Breast epithelium (tissue), 4 donors: ENCODE measurements around the gene HIP1R. TPM values are rescaled to one million over a fixed set of nuclear protein-coding genes. Genes with fewer than 3 reads are reported as not detected.

Experiments used
- DNase-seq, 2 donors: peaks; one replicate each; pipeline ENCODE4 v3.0.0-alpha.2; 2019; ENCODE audit warnings: low spot score in 2 of 2
- H3K27ac ChIP-seq, 2 donors: fragments of 200-600 bp; sonication (generic) in 1 of 2; one replicate each; pipeline ENCODE4 v1.5.1; 2016 to 2019; ENCODE audit warnings: mild to moderate bottlenecking in 1 of 2
- H3K27me3 ChIP-seq, 2 donors: fragments of 200-600 bp; sonication (generic) in 1 of 2; one replicate each; pipeline versions ENCODE4 v1.5.1 to v1.6.0; 2017 to 2019; ENCODE audit warnings: control low read depth in 1 of 2, mild to moderate bottlenecking in 1 of 2
- H3K36me3 ChIP-seq: fragments of 200-600 bp; one replicate; pipeline ENCODE4 v1.5.1; 2019
- H3K4me1 ChIP-seq, 2 donors: fragments of 200-600 bp; sonication (generic); one replicate each; pipeline ENCODE4 v1.5.1; 2016 to 2019; ENCODE audit warnings: control low read depth in 1 of 2
- H3K4me3 ChIP-seq, 3 donors: fragments of 200-600 bp; sonication (generic); 1 replicate in 2 of 3; 2 replicates in 1 of 3; pipeline ENCODE4 v1.5.1; 2016 to 2019; ENCODE audit warnings: mild to moderate bottlenecking in 3 of 3, moderate library complexity in 2 of 3
- H3K9me3 ChIP-seq, 2 donors: fragments of 200-600 bp; sonication (generic) in 1 of 2; one replicate each; pipeline ENCODE4 v1.5.1; 2016 to 2019; ENCODE audit warnings: control low read depth in 1 of 2
- POLR2A ChIP-seq: fragments of 450-650 bp; IDR thresholded peaks from one replicate; pipeline ENCODE4 v1.6.1; 2016; ENCODE audit warnings: antibody characterized with exemption, mild to moderate bottlenecking, moderate library complexity
- POLR2AphosphoS5 ChIP-seq, 3 donors: sonication (generic); formaldehyde crosslinking; IDR thresholded peaks; one replicate each; pipeline ENCODE4 v1.6.1; 2017; ENCODE audit warnings: antibody characterized with exemption in 3 of 3
- intact Hi-C: fragments of 100-400 bp; cut with DNase I; formaldehyde crosslinking; loops from one replicate; pipeline ENCODE4 v1.15.1; 2023; ENCODE audit warnings: low total_unique reads
- total RNA-seq, 3 donors: library from RNA; depleted of rRNA; stranded (reverse); fragments of >200 nt; gene quantifications; one replicate each; pipeline ENCODE4 v1.1.0, GENCODE V29; 2016
- TF ChIP-seq, protein P1 (sequence below), 3 donors: fragments of 450-650 bp; IDR thresholded peaks; one replicate each; pipeline ENCODE4 v1.5.1; 2016 to 2017; ENCODE audit warnings: antibody characterized with exemption in 3 of 3, mild to moderate bottlenecking in 3 of 3, moderate library complexity in 3 of 3

The HIP1R gene
- total RNA-seq, 3 donors from 2014 or later: 17.8 to 83.3 (median 49.5) TPM

DNA sequence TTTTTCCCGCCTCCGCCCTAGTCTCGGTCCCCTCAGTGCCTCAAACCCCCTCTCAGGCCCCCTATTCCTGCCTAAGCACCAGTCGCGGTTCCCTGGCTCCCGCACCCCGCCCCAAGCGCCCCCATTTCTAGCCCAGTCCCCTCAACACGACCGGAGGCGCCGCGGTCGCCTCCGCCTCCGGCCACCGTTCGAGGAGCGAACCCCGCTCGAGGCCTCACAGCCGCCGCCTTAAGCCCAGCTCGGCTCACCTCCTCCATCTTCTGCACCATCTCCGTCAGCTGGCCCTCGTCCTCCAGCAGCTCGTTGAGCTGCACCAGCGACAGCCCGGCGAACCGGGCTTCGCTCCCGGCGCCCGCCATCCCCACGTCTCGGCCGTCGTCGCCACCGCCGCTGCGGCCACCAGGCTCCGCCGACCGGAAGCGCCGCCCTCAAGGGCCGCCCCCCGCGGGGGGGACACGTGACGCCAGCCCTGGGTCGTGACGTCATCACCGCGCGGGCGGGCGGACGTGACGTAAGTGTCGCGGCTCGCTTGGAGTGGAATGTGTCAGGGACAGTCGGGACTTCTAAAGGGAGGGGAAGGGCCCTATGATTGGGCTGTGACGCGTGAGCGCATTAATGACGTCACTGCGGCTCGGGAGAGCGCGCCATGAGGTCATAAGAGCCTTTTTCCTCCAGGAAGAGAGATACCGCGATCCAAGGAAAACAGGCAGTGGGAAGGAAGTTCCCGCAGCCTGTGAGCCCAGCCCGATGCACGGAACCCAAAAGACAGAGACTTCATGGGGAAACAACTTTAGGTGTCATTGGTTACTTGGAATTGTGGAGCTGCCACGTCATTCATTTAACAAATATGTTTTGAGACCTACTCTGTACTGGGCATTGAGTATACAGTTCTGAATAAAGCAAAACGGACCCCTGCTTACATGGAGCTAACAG, 60.7 kb downstream of the HIP1R start, which contains the start of gene VPS37B:
TSS of gene VPS37B (minus strand) at position 421 of the 933 bp plus-strand sequence. CDS start at position 359, 62 bp downstream.
- Histone ChIP-seq H3K4me3 (peak within 1 kb of the TSS; percentile 92 to 98 (median 93)), H3K4me1 (peaks cover 0 to 32% of the 10 kb centered on the region in 2 donors), H3K27me3 (no peaks in the 10 kb centered on the region), H3K36me3 (no peaks in the 10 kb centered on the region), H3K9me3 (no peaks in the 10 kb centered on the region), H3K27ac (peak within 1 kb of the TSS; percentile 92 to 98)
- DNase-seq: peak; percentile 77 to 82
- TF ChIP-seq POLR2A (peak; percentile 65), POLR2AphosphoS5 (IDR thresholded peaks at IDR 0.05) (peak; percentile 98 to 99 (median 99))
- TF ChIP-seq, protein P1, sequence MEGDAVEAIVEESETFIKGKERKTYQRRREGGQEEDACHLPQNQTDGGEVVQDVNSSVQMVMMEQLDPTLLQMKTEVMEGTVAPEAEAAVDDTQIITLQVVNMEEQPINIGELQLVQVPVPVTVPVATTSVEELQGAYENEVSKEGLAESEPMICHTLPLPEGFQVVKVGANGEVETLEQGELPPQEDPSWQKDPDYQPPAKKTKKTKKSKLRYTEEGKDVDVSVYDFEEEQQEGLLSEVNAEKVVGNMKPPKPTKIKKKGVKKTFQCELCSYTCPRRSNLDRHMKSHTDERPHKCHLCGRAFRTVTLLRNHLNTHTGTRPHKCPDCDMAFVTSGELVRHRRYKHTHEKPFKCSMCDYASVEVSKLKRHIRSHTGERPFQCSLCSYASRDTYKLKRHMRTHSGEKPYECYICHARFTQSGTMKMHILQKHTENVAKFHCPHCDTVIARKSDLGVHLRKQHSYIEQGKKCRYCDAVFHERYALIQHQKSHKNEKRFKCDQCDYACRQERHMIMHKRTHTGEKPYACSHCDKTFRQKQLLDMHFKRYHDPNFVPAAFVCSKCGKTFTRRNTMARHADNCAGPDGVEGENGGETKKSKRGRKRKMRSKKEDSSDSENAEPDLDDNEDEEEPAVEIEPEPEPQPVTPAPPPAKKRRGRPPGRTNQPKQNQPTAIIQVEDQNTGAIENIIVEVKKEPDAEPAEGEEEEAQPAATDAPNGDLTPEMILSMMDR (IDR thresholded peaks at IDR 0.05): peak in 1 of 3 donors; percentile 30
- intact Hi-C loops: loop anchor here (2.0 kb wide), 1 partner anchor 51 kb away; no protein-coding TSS in a partner anchor

DNA sequence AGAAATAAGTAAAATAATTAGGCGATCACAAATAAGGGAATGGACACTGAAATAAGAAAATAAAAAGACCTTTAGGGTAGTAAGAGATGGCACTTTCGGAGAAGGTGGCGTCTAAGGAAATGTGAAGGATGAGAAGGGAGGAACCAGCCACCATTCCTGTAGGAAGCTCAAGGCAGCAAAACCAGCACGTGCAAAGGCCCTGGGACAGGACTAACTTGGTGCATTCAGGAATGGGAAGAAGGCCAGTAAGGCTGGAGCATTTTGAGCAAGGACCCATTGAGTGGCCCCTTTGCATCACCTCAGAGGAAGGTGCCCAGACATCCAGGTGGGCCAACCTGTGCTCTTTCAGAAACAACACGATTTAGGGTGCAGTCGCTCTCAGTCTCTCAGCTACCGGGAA, 61.4 kb downstream of the HIP1R start:
- no peaks in the 10 kb centered on the region for H3K9me3 ChIP-seq
- peak overlapping the region in 1 of 3 donors; percentile 93 for H3K4me3 ChIP-seq
- H3K27me3 ChIP-seq: no peaks in the 10 kb centered on the region
- H3K4me1 ChIP-seq: peaks cover 0 to 25% of the 10 kb centered on the region in 2 donors
- no peak for DNase-seq
- H3K27ac ChIP-seq: peak overlapping the region; percentile 35 to 98
- TF ChIP-seq POLR2AphosphoS5 (IDR thresholded peaks at IDR 0.05) (no peak), POLR2A (no peak)
- TF ChIP-seq, protein P1 (IDR thresholded peaks at IDR 0.05): no peak
- intact Hi-C loops: loop anchor here (2.0 kb wide), 1 partner anchor 50 kb away; no protein-coding TSS in a partner anchor
- H3K36me3 ChIP-seq: no peaks in the 10 kb centered on the region

DNA sequence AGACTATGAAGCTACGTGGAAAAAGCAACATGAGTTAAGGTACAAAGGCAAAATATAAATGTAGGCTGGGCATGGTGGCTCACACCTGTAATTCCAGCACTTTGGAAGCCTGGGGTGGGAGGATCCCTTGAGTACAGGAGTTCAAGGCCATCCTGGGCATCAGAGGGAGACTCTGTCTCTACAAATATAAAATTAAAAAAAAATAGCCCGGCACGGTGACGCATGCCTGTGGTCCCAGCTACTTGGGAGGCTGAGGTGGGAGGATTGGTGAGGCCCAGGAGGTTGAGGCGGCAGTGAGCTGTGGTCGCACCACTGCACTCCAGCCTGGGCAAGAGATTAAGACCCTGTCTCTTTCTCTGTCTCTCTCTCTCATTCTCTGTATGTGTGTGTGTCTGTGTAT, 64.6 kb downstream of the HIP1R start:
- TF ChIP-seq POLR2AphosphoS5 (IDR thresholded peaks at IDR 0.05) (no peak), POLR2A (no peak)
- TF ChIP-seq, protein P1 (IDR thresholded peaks at IDR 0.05): no peak
- no peaks in the 10 kb centered on the region for H3K27me3 ChIP-seq
- no peaks in the 10 kb centered on the region for H3K36me3 ChIP-seq
- no peak for DNase-seq
- intact Hi-C loops: no loop called here
- H3K27ac ChIP-seq: peak overlapping the region in 1 of 2 donors; percentile 98
- peaks cover 0 to 5% of the 10 kb centered on the region in 2 donors for H3K4me1 ChIP-seq
- no peaks in the 10 kb centered on the region for H3K9me3 ChIP-seq
- no peak overlapping the region for H3K4me3 ChIP-seq

DNA sequence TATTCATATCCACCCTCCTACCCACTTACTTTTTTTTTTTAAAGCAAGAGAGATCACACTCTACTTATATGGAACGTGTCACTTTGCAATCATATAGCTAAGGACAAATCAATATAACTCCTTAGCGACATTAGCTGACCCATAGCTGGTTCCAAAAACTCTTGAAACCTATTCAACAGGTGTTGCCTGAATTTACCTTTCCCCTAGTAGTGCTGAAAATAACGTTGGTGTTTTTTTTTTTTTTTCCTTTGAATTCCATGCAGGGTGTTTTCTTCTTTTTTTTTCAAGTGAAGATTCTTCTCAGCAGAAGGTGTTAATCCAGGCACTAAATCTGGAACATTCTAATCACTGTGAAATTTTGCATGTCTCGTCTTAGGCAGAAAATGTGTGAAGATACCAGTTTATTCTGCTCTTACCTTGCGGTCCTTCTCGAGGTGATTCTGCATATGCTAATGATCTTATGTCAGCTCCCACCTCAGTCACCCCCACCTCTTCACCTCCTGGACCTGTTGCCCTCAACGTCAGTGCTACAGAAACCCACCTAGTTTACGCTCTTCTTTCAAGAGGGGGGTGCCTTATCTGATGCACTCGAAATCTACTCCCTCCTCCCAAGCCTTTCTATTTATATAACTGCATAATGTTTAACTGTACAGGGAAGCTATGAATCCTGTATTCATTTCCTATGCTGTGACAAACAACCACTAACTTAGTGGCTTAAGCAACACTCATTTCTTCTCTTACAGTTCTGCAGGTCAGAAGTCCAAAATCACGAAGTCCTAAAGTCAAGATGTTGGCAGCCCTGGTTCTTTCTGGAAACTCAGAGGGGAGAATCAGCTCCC, 67.8 kb downstream of the HIP1R start:
- intact Hi-C loops: no loop called here
- Histone ChIP-seq H3K27me3 (no peaks in the 10 kb centered on the region), H3K4me1 (peaks cover 0 to 4% of the 10 kb centered on the region in 2 donors), H3K4me3 (no peak overlapping the region), H3K9me3 (no peaks in the 10 kb centered on the region), H3K36me3 (no peaks in the 10 kb centered on the region), H3K27ac (no peak overlapping the region)
- no peak for DNase-seq
- no peak for TF ChIP-seq POLR2A
- TF ChIP-seq, protein P1 (IDR thresholded peaks at IDR 0.05): no peak
- no peak for TF ChIP-seq POLR2AphosphoS5 (IDR thresholded peaks at IDR 0.05)
